HepG2 (cell line): ENCODE data around the gene TBC1D14. TPM values are rescaled to one million over a fixed set of nuclear protein-coding genes. Genes with fewer than 3 reads are reported as not detected.
A peak's percentile ranks its signal among the peaks of the same experiment; 100 is the strongest.

Experiments used
- ASH2L ChIP-seq: fragments of 300-600, 200-600 bp; sonication (generic); IDR thresholded peaks from 2 replicates; pipeline ENCODE4 v1.7.0; 2017; ENCODE audit warnings: low read depth, mild to moderate bottlenecking, moderate library complexity, mixed read lengths, low read length; ENCODE audit not compliant: insufficient read length
- ATAD3A ChIP-seq: sonication (generic); formaldehyde crosslinking; IDR thresholded peaks from 2 replicates; pipeline ENCODE4 v1.4.0; 2020; ENCODE audit warnings: missing genetic modification reagents
- EED ChIP-seq: sonication (generic); formaldehyde crosslinking; IDR thresholded peaks from 2 replicates; pipeline ENCODE4 v1.5.0; 2020; ENCODE audit warnings: mild to moderate bottlenecking, missing genetic modification reagents
- ETS1 ChIP-seq: sonication (generic); formaldehyde crosslinking; IDR thresholded peaks from 2 replicates; pipeline ENCODE4 v1.4.0; 2020; ENCODE audit warnings: missing genetic modification reagents
- HINFP ChIP-seq: sonication (generic); formaldehyde crosslinking; IDR thresholded peaks from 2 replicates; pipeline ENCODE4 v1.4.0; 2020; ENCODE audit warnings: low read depth, mild to moderate bottlenecking, missing genetic modification reagents
- HIVEP1 ChIP-seq: sonication (generic); formaldehyde crosslinking; IDR thresholded peaks from 2 replicates; pipeline ENCODE4 v1.4.0; 2020; ENCODE audit warnings: mild to moderate bottlenecking, missing genetic modification reagents
- HNF1B ChIP-seq: sonication (generic); formaldehyde crosslinking; IDR thresholded peaks from 2 replicates; pipeline ENCODE4 v1.5.1; 2020; ENCODE audit warnings: mild to moderate bottlenecking, moderate library complexity, missing genetic modification reagents
- MED13 ChIP-seq: sonication (generic); formaldehyde crosslinking; IDR thresholded peaks from 2 replicates; pipeline ENCODE4 v1.5.0; 2020; ENCODE audit warnings: missing genetic modification reagents
- NFIC ChIP-seq: IDR thresholded peaks from 2 replicates; pipeline ENCODE4 v1.6.1; 2012; ENCODE audit warnings: mild to moderate bottlenecking, low read length, inconsistent platforms
- NFRKB ChIP-seq: fragments of 450-650 bp; IDR thresholded peaks from 2 replicates; pipeline ENCODE4 v1.6.1; 2017
- PAF1 ChIP-seq: IDR thresholded peaks from 2 replicates; pipeline ENCODE4 v1.6.1; 2016; ENCODE audit warnings: missing genetic modification reagents, missing compliant biosample characterization
- PBX3 ChIP-seq: sonication (generic); formaldehyde crosslinking; IDR thresholded peaks from 2 replicates; pipeline ENCODE4 v1.8.1; 2023; ENCODE audit warnings: missing genetic modification reagents, inconsistent platforms, borderline replicate concordance
- PHF20 ChIP-seq: sonication (generic); formaldehyde crosslinking; IDR thresholded peaks from 2 replicates; pipeline ENCODE4 v1.5.0; 2020; ENCODE audit warnings: mild to moderate bottlenecking, missing genetic modification reagents
- POGZ ChIP-seq: sonication (generic); formaldehyde crosslinking; IDR thresholded peaks from 2 replicates; pipeline ENCODE4 v1.4.0; 2020; ENCODE audit warnings: mild to moderate bottlenecking, missing genetic modification reagents
- RBM39 ChIP-seq: fragments of 200-400 bp; formaldehyde crosslinking; IDR thresholded peaks from one replicate; pipeline ENCODE4 v1.6.1; 2018; ENCODE audit warnings: antibody characterized with exemption, mild to moderate bottlenecking, low read depth, low read length; ENCODE audit not compliant: poor library complexity, severe bottlenecking
- STAT6 ChIP-seq: sonication (generic); formaldehyde crosslinking; IDR thresholded peaks from 2 replicates; pipeline ENCODE4 v1.4.0; 2020; ENCODE audit warnings: missing genetic modification reagents, mild to moderate bottlenecking, borderline replicate concordance
- TBX2 ChIP-seq: sonication (generic); formaldehyde crosslinking; IDR thresholded peaks from 2 replicates; pipeline ENCODE4 v1.5.0; 2020; ENCODE audit warnings: missing genetic modification reagents, mild to moderate bottlenecking, borderline replicate concordance
- YEATS4 ChIP-seq: sonication (generic); formaldehyde crosslinking; IDR thresholded peaks from 2 replicates; pipeline ENCODE4 v1.4.0; 2020; ENCODE audit warnings: missing genetic modification reagents, borderline replicate concordance
- ZNF12 ChIP-seq: sonication (generic); formaldehyde crosslinking; IDR thresholded peaks from 2 replicates; pipeline ENCODE4 v1.5.0; 2020; ENCODE audit warnings: missing genetic modification reagents
- ZNF138 ChIP-seq: sonication (generic); formaldehyde crosslinking; IDR thresholded peaks from 2 replicates; pipeline ENCODE4 v1.5.0; 2020; ENCODE audit warnings: mild to moderate bottlenecking, low read depth, missing genetic modification reagents
- ZNF501 ChIP-seq: sonication (generic); formaldehyde crosslinking; IDR thresholded peaks from 2 replicates; pipeline ENCODE4 v1.5.1; 2020; ENCODE audit warnings: mild to moderate bottlenecking, moderate library complexity, missing genetic modification reagents
- ZNF644 ChIP-seq: IDR thresholded peaks from 2 replicates; pipeline ENCODE4 v1.6.1; 2016; ENCODE audit warnings: low read depth
- polyA plus RNA-seq, 8 experiments: library from polyadenylated mRNA; depleted of rRNA in 3 of 8; stranded (reverse) in 7 of 8; unstranded in 1 of 8; fragments of >200 nt; fragmentation: Illumina TruSeq in 4 of 8; extraction: Trizol in 4 of 8; gene quantifications; 2 replicates each; pipeline versions ENCODE4 v1.2.1 to v1.2.3, GENCODE V29; 2011 to 2016; ENCODE audit warnings: low read depth in 4 of 8, missing spikeins in 1 of 8, mixed read lengths in 1 of 8; ENCODE audit not compliant: insufficient read depth in 1 of 8
- total RNA-seq, 5 experiments: library from RNA; depleted of rRNA; stranded (reverse); fragments of >200 nt; fragmentation: Illumina TruSeq; extraction: Trizol; gene quantifications; 2 replicates each; pipeline ENCODE4 v1.2.3, GENCODE V29; 2016; ENCODE audit warnings: low read depth in 1 of 5

TBC1D14 gene
- total and polyA plus RNA-seq, 2 of the 13 experiments (the other 11 are each of a cell fraction or from before 2014, with no cell fraction given): 29.5 to 46.5 TPM

GRCh38 chr4:7044137-7044930 lies 134.7 kb downstream of the TBC1D14 start (continued):
- TF ChIP-seq ETS1 (CRISPR knock-in tag) (no peak), NFRKB (no peak), PBX3 (CRISPR knock-in tag) (no peak), ATAD3A (CRISPR knock-in tag) (no peak), MED13 (CRISPR knock-in tag) (no peak), ASH2L (peak; percentile 39), HNF1B (CRISPR knock-in tag) (peak; percentile 51; the same call in 1 of the 2 replicates), NFIC (no peak), ZNF12 (CRISPR knock-in tag) (no peak), PAF1 (CRISPR knock-in tag) (no peak), POGZ (no peak), ZNF644 (CRISPR knock-in tag) (no peak), ZNF501 (CRISPR knock-in tag) (peak; percentile 42; the same call in 1 of the 2 replicates), PHF20 (CRISPR knock-in tag) (no peak), EED (CRISPR knock-in tag) (no peak), STAT6 (CRISPR knock-in tag) (no peak), ZNF138 (CRISPR knock-in tag) (0 out of 2 replicates have a peak, but pooled peaks have one; percentile 4), RBM39 (peak; percentile 0), TBX2 (CRISPR knock-in tag) (peak; percentile 11; the same call in 1 of the 2 replicates), HINFP (CRISPR knock-in tag) (peak; percentile 92), HIVEP1 (CRISPR knock-in tag) (no peak), YEATS4 (CRISPR knock-in tag) (no peak)
